Measurements from ENCODE around the gene USP35. TPM values are rescaled to one million over a fixed set of nuclear protein-coding genes. Genes with fewer than 3 reads are reported as not detected.
A peak's percentile ranks its signal among the peaks of the same experiment; 100 is the strongest.

Gene USP35
- total RNA-seq, 2 donors from 2014 or later = 5.2 to 5.6 TPM

GRCh38 chr11:78254268-78254667 lies 65.5 kb downstream of the USP35 start:
- Histone ChIP-seq H3K9ac (ENCODE audit: low read depth in 2 of 2, low read length in 2 of 2) (no peak overlapping the region), H3K27me3 (no peaks in the 10 kb centered on the region), H3K4me3 (no peak overlapping the region), H3K4me1 (no peaks in the 10 kb centered on the region), H3K27ac (no peak overlapping the region), H3K36me3 (no peaks in the 10 kb centered on the region), H3K9me3 (no peaks in the 10 kb centered on the region)
- no peak for DNase-seq
- intact Hi-C loops (cut with DNase I) = no loop called here
- no peak for TF ChIP-seq CTCF (IDR thresholded peaks at IDR 0.05)

- Histone ChIP-seq H3K4me1 (no peaks in the 10 kb centered on the region), H3K9ac (ENCODE audit: low read depth in 2 of 2, low read length in 2 of 2) (no peak overlapping the region), H3K36me3 (no peaks in the 10 kb centered on the region), H3K4me3 (no peak overlapping the region), H3K27ac (no peak overlapping the region), H3K27me3 (no peaks in the 10 kb centered on the region), H3K9me3 (no peaks in the 10 kb centered on the region)
- intact Hi-C loops (cut with DNase I) = no loop called here
- DNase-seq = no peak
- TF ChIP-seq CTCF (IDR thresholded peaks at IDR 0.05) = no peak
Observed at GRCh38 chr11:78255919-78256318, 67.2 kb downstream of the USP35 start.

- peak; percentile 84 for DNase-seq
- Histone ChIP-seq H3K9ac (ENCODE audit: low read depth in 2 of 2, low read length in 2 of 2) (peak overlapping the region in 1 of 2 donors; percentile 13), H3K27ac (peak overlapping the region; percentile 2), H3K4me3 (no peak overlapping the region), H3K4me1 (no peaks in the 10 kb centered on the region), H3K9me3 (no peaks in the 10 kb centered on the region), H3K36me3 (no peaks in the 10 kb centered on the region), H3K27me3 (no peaks in the 10 kb centered on the region)
- intact Hi-C loops (cut with DNase I) = no loop called here
- TF ChIP-seq CTCF (IDR thresholded peaks at IDR 0.05) = no peak
Observed at GRCh38 chr11:78256962-78257361, 68.2 kb downstream of the USP35 start.

GRCh38 chr11:78257654-78258053 lies 68.9 kb downstream of the USP35 start:
- no peak for TF ChIP-seq CTCF (IDR thresholded peaks at IDR 0.05)
- H3K27ac ChIP-seq = no peak overlapping the region

GRCh38 chr11:78259777-78260487 lies 71.2 kb downstream of the USP35 start:
- DNase-seq = no peak
- no peak overlapping the region for H3K4me3 ChIP-seq
- intact Hi-C loops (cut with DNase I) = no loop called here
- no peak overlapping the region for H3K9ac ChIP-seq (ENCODE audit: low read depth in 2 of 2, low read length in 2 of 2)
- no peak overlapping the region for H3K27ac ChIP-seq
- no peaks in the 10 kb centered on the region for H3K4me1 ChIP-seq
- H3K27me3 ChIP-seq = no peaks in the 10 kb centered on the region
- no peaks in the 10 kb centered on the region for H3K36me3 ChIP-seq
- H3K9me3 ChIP-seq = no peaks in the 10 kb centered on the region
- TF ChIP-seq CTCF (IDR thresholded peaks at IDR 0.05) = no peak

More at GRCh38 chr11:78257654-78258053, 68.9 kb downstream of the USP35 start:
- Histone ChIP-seq H3K9me3 (no peaks in the 10 kb centered on the region), H3K9ac (ENCODE audit: low read depth in 2 of 2, low read length in 2 of 2) (no peak overlapping the region), H3K27me3 (no peaks in the 10 kb centered on the region), H3K4me1 (no peaks in the 10 kb centered on the region), H3K36me3 (no peaks in the 10 kb centered on the region), H3K4me3 (no peak overlapping the region)
- no peak for DNase-seq
- intact Hi-C loops (cut with DNase I) = no loop called here

All from colonic mucosa (tissue), 4 donors.